Erythroblast (primary cell): ENCODE results near the gene SSTR4.

Source experiments
- GATA1 ChIP-seq: IDR thresholded peaks from 2 replicates; pipeline ENCODE4 v1.6.1; 2011; ENCODE audit warnings: low read depth, mild to moderate bottlenecking, control low read depth, low read length, moderate library complexity
- POLR2A ChIP-seq: IDR thresholded peaks from 2 replicates; pipeline ENCODE4 v1.6.1; 2011; ENCODE audit warnings: mild to moderate bottlenecking, low read length

DNA sequence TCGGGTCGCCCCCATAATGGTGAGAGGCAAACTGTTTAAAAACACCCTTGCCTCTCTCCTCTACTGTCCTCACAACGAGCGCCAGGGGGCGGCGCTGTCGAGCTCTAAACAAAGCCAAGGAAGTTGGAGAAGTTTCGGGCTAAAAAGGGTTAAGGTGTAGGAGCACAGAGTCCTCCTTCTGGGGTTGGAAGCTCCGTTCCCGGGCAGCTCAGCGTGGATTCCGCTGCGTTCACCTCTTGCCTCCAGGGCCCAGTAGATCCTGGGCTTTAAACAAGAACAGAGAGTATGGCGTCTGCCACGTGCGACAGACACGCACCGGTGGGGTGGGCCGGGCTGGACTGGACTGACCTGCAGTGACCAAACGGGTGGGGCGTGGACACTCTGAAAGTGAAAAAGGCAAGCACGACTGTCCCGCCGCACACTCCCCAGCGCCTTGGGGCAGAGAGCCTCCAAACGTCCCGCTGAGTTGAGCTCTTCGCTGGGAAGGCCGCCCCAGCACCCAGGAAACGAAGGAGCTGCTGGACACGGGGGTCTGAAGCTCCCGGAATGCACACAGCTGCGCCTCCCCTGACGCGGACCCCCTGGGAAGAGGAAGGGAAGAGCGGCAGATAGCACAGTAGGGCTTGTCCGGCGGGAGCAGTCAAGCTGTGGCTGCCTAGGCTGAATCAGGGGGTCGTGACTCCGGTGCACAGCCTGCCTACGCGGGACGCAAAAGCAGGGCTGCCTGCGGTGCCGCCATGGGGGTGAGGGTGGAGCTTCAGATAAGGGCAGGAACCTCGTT lies 15.9 kb downstream of the SSTR4 start:
- TF ChIP-seq POLR2A (peak; percentile 16), GATA1 (no peak)
